ENCODE results near the gene PLEKHH2.
A peak's percentile ranks its signal among the peaks of the same experiment; 100 is the strongest.

PLEKHH2 gene

DNA sequence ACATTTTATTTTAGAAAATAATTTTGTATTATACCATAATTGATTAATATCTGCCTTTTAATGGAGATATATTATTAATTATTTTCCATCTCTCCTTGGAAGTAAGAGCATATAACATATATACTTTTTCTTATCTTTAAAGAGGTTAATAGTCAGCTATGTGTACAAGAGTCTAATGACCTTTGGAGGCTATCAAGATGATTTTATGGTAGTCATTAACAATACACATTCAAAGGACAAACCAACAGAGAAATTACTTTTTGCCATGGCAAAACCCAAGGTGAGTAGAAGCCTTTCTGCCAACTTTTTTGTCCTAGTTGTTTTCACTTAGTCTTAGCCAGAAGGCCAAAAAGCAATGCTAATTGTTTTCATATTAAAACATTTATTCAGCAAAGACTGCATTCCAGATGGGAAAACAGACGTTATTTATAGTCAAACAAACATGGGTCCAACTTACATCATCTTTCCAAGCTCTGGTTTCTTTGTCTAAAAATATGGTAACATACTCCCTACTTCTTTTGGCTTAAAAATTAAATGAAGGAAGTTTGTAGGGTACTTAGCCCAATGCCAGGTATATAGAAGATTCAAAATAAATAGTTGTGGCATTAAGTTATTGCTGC is 127.1 kb downstream of the PLEKHH2 start:
- TF ChIP-seq CTCF (IDR thresholded peaks at IDR 0.05; ENCODE audit: low read depth, low read length, missing control alignments) = no peak
- no peak for DNase-seq (ENCODE audit: low read depth)
- in situ Hi-C loops (cut with HindIII; ENCODE audit: low sequenced_read_pairs) = no loop called here
- no peak overlapping the region for H3K4me3 ChIP-seq (ENCODE audit: low read depth, low read length)

DNA sequence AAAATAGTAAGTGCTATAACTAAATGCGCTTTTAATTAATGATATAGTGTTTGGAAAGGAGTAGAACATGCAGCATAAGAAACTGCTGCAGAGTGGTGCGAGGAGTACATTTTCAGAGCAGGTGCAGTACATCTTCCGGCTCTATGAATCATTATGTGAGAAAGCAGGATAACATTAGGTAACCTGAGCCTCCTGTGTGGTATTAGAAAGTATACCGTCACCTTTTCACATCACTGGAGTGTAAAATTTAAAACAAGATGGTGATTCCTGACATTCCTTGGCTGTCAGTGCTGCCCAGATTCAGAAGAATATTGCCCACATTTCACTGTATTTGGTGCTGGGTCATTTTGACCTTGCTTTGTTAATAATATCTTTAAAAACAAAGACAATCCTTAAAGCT is 128.9 kb downstream of the PLEKHH2 start:
- H3K4me3 ChIP-seq (ENCODE audit: low read depth, low read length) = no peak overlapping the region
- DNase-seq (ENCODE audit: low read depth) = no peak
- in situ Hi-C loops (cut with HindIII; ENCODE audit: low sequenced_read_pairs) = no loop called here
- TF ChIP-seq CTCF (IDR thresholded peaks at IDR 0.05; ENCODE audit: low read depth, low read length, missing control alignments) = no peak

DNA sequence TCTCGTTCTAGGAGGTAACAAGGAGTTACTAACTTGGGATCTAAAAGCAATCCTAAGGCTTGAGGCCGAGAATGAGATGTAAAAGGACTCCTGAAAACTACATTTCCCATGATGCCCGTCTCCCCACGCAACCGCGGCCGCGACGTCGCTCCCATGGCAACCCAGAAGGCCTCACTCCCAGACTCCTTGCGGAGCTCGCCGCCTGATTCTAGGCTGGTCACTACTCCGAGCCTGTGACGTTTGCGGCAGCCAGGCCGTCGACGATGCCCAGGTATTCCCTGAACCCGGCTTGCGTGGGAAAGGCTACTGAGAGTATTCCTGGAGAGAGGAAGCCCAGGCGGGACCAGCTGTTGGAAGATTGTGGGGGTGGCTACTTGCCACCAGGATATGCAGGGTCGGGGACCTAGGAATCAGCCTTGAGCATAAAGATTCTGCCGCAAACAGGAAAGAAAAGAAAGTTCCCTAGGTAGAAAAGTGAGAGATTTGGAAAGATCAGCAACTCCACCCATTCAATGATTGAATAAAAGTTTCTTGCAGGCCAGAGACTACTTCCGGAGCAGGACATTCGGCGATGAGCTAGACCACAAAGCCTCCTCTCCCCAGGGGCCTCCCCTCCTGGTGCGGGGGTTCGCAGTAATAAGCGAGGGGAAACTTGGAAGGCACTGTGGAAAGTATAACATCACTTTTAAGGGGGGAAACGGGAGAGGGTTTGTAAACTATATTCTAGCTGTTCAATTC is 137.0 kb downstream of the PLEKHH2 start, which contains the start of gene DYNC2LI1:
Gene DYNC2LI1 (plus strand): TSS at position 164 of the 738 bp plus-strand sequence. CDS start 100 bp downstream, at position 264.
- in situ Hi-C loops (cut with HindIII; ENCODE audit: low sequenced_read_pairs) = no loop called here

GRCh38 chr2:43774617-43775016 is 137.6 kb downstream of the PLEKHH2 start:
- no peak for TF ChIP-seq CTCF (IDR thresholded peaks at IDR 0.05; ENCODE audit: low read depth, low read length, missing control alignments)
- in situ Hi-C loops (cut with HindIII; ENCODE audit: low sequenced_read_pairs) = no loop called here
- peak overlapping the region; percentile 76 for H3K4me3 ChIP-seq (ENCODE audit: low read depth, low read length)
- no peak for DNase-seq (ENCODE audit: low read depth)

More for the DNA sequence above, 137.0 kb downstream of the PLEKHH2 start, which contains the start of gene DYNC2LI1:
- no peak for TF ChIP-seq CTCF (IDR thresholded peaks at IDR 0.05; ENCODE audit: low read depth, low read length, missing control alignments)
- peak; percentile 74 for DNase-seq (ENCODE audit: low read depth)
- H3K4me3 ChIP-seq (ENCODE audit: low read depth, low read length) = peak within 1 kb of the TSS; percentile 76

DNA sequence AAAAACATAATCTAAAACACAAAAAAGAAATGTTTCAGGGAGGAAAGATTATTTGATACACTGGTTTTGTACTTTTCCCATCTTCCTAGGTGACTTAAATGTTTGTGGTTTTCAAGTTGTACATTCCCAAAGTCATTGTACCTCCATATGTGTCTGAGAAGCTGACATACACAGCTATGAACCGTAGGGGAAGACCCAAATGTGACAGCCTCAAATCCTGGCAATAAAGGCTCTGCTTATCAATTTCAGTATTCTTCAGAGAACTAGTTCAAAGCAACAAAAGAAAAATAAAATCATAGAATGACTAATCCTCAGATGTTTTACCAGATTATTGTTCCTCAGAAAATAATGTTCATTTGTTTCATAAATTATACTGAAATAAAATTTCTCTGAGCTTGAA is 139.3 kb downstream of the PLEKHH2 start:
- in situ Hi-C loops (cut with HindIII; ENCODE audit: low sequenced_read_pairs) = no loop called here
- TF ChIP-seq CTCF (IDR thresholded peaks at IDR 0.05; ENCODE audit: low read depth, low read length, missing control alignments) = no peak
- H3K4me3 ChIP-seq (ENCODE audit: low read depth, low read length) = no peak overlapping the region
- no peak for DNase-seq (ENCODE audit: low read depth)

GRCh38 chr2:43777306-43777926 is 140.4 kb downstream of the PLEKHH2 start:
- no peak for TF ChIP-seq CTCF (IDR thresholded peaks at IDR 0.05; ENCODE audit: low read depth, low read length, missing control alignments)
- in situ Hi-C loops (cut with HindIII; ENCODE audit: low sequenced_read_pairs) = no loop called here

More at GRCh38 chr2:43777306-43777926, 140.4 kb downstream of the PLEKHH2 start:
- no peak overlapping the region for H3K4me3 ChIP-seq (ENCODE audit: low read depth, low read length)
- no peak for DNase-seq (ENCODE audit: low read depth)

Data from astrocyte of the cerebellum (primary cell).